Stimulated activated CD8-positive, alpha-beta memory T cell treated with anti-CD3 and anti-CD28 coated beads, Interleukin-12 subunit alpha, Interleukin-12 subunit beta, amount 100 ng/mL, for 24 hours (primary cell): Measurements from ENCODE around the gene HSPA2.

Experiments used
- DNase-seq: peaks from one replicate; pipeline ENCODE4 v3.0.0-alpha.2; 2020; ENCODE audit errors: extremely low read depth

HSPA2 gene

GRCh38 chr14:64540208-64541202, at the start of gene HSPA2:
Gene HSPA2 (plus strand): TSS chr14:64540741. CDS start chr14:64540850, 109 bp downstream.
- peak; percentile 82 for DNase-seq

GRCh38 chr14:64491637-64492036, 48.9 kb upstream of the HSPA2 start:
- DNase-seq: no peak

GRCh38 chr14:64493455-64493854, 47.1 kb upstream of the HSPA2 start:
- no peak for DNase-seq

- DNase-seq: no peak
These were observed 45.3 kb upstream of the HSPA2 start for GRCh38 chr14:64495252-64495651.

GRCh38 chr14:64496764-64497163, 43.8 kb upstream of the HSPA2 start:
- no peak for DNase-seq

- DNase-seq: no peak
These were observed 40.5 kb upstream of the HSPA2 start for GRCh38 chr14:64500088-64500487.

- no peak for DNase-seq
These were observed 39.0 kb upstream of the HSPA2 start for GRCh38 chr14:64501411-64502171.

- DNase-seq: no peak
These were observed 38.1 kb upstream of the HSPA2 start for GRCh38 chr14:64502456-64502855.

- no peak for DNase-seq
These were observed 37.6 kb upstream of the HSPA2 start for GRCh38 chr14:64502887-64503433.

GRCh38 chr14:64503434-64504309, 36.9 kb upstream of the HSPA2 start, which contains the start of gene ZBTB25:
Gene ZBTB25 (minus strand): TSS chr14:64503838. CDS start chr14:64490533, 13,305 bp downstream.
- DNase-seq: peak; percentile 87

- peak; percentile 78 for DNase-seq
These were observed 36.1 kb upstream of the HSPA2 start, which contains the start of gene ZBTB1 for GRCh38 chr14:64504310-64504896. Gene ZBTB1 (plus strand): TSS chr14:64504770. CDS start chr14:64521505, 16,735 bp downstream.

- peak; percentile 70 for DNase-seq
These were observed 35.4 kb upstream of the HSPA2 start for GRCh38 chr14:64504897-64505794.

- DNase-seq: no peak
These were observed 33.8 kb upstream of the HSPA2 start for GRCh38 chr14:64506721-64507120.

- no peak for DNase-seq
These were observed 33.0 kb upstream of the HSPA2 start for GRCh38 chr14:64507376-64508156.

GRCh38 chr14:64508215-64508776, 32.2 kb upstream of the HSPA2 start:
- DNase-seq: no peak

GRCh38 chr14:64509036-64509435, 31.5 kb upstream of the HSPA2 start:
- no peak for DNase-seq

- peak; percentile 32 for DNase-seq
These were observed 29.5 kb upstream of the HSPA2 start for GRCh38 chr14:64510825-64511671.

- no peak for DNase-seq
These were observed 27.3 kb upstream of the HSPA2 start for GRCh38 chr14:64513271-64513670.
